Endothelial cell of umbilical vein (primary cell): ENCODE measurements around the gene CAMTA1. TPM values are rescaled to one million over a fixed set of nuclear protein-coding genes. Genes with fewer than 3 reads are reported as not detected.
"Not testable (repeated sequence)": the region's sequence is repeated elsewhere in the genome, so short reads cannot be mapped to it uniquely, and the experiment has no call there.

ENCODE experiments used
- BruUV-seq: library from RNA; stranded (reverse); fragments of 400-500 nt; replicated peaks from 2 replicates; lab custom pipeline; 2021; lab: Mats Ljungman, UMichigan
- CTCF ChIA-PET: fragments of 300-600, 350-600 bp; sonication (Branson Sonifier 250); formaldehyde crosslinking; loops from one replicate; lab custom pipeline; 2021; ENCODE audit warnings: antibody characterized with exemption, inconsistent platforms; lab: Charles Lee
- POLR2A ChIA-PET: fragments of 300-600, 350-600 bp; sonication (Branson Sonifier 250); formaldehyde crosslinking; loops from one replicate; lab custom pipeline; 2021; ENCODE audit warnings: antibody characterized with exemption, inconsistent platforms; lab: Charles Lee
- DNase-seq: peaks from one replicate; pipeline ENCODE4 v3.0.0-alpha.2; 2011; ENCODE audit warnings: low read depth, low spot score
- FAIRE-seq: peaks from 2 replicates; lab custom pipeline; 2011; peaks lifted over from hg19 to GRCh38; lab: Jason Lieb, UNC
- H2AFZ ChIP-seq: 2 replicates; pipeline ENCODE4 v1.6.0; 2012; ENCODE audit warnings: low read depth, low read length, control low read depth, inconsistent platforms
- H3K27ac ChIP-seq: 2 replicates; pipeline ENCODE4 v1.5.1; 2011; ENCODE audit warnings: low read depth, mild to moderate bottlenecking, control low read depth, low read length, moderate library complexity; ENCODE audit not compliant: insufficient read depth
- H3K27me3 ChIP-seq, 2 experiments: 2 replicates each; pipeline versions ENCODE4 v1.6.0 to v1.6.1; 2011; ENCODE audit warnings: low read length in 2 of 2, mixed read lengths in 1 of 2; ENCODE audit not compliant: control insufficient read depth in 2 of 2, insufficient read depth in 2 of 2
- H3K36me3 ChIP-seq, 2 experiments: 2 replicates in 1 of 2; 3 replicates in 1 of 2; pipeline ENCODE4 v1.5.1; 2011; ENCODE audit warnings: low read length in 2 of 2, mild to moderate bottlenecking in 1 of 2, moderate library complexity in 1 of 2; ENCODE audit not compliant: control insufficient read depth in 2 of 2, insufficient read depth in 2 of 2; ENCODE audit errors: extremely low read depth in 1 of 2
- H3K4me1 ChIP-seq: 3 replicates; pipeline ENCODE4 v1.5.1; 2011; ENCODE audit warnings: mild to moderate bottlenecking, low read length; ENCODE audit not compliant: control insufficient read depth, insufficient read depth; ENCODE audit errors: extremely low read depth
- H3K4me2 ChIP-seq: 2 replicates; pipeline ENCODE4 v1.6.1; 2011; ENCODE audit warnings: low read length, control low read depth, mixed read lengths; ENCODE audit not compliant: insufficient read depth
- H3K4me3 ChIP-seq, 3 experiments: fragments of 200-600 bp in 1 of 3; sonication (generic), shearing (Covaris generic) in 1 of 3; replicated peaks in 1 of 3; 2 replicates each; pipeline ENCODE4 v1.5.1; 2011 to 2016; ENCODE audit warnings: control low read depth in 3 of 3, low read length in 3 of 3, mild to moderate bottlenecking in 2 of 3, inconsistent platforms in 1 of 3, low read depth in 1 of 3, moderate library complexity in 1 of 3; ENCODE audit not compliant: insufficient read depth in 1 of 3
- H3K79me2 ChIP-seq: 2 replicates; pipeline ENCODE4 v1.6.0; 2012; ENCODE audit warnings: low read length, inconsistent platforms; ENCODE audit not compliant: control insufficient read depth, insufficient read depth
- H3K9ac ChIP-seq: replicated peaks from 2 replicates; pipeline ENCODE3; 2011; ENCODE audit warnings: low read length, control low read depth; ENCODE audit not compliant: insufficient read depth; ENCODE audit errors: extremely low read depth
- H3K9me1 ChIP-seq: replicated peaks from 3 replicates; pipeline ENCODE4 v1.6.0; 2011; ENCODE audit warnings: mild to moderate bottlenecking, low read length; ENCODE audit not compliant: control insufficient read depth, insufficient read depth; ENCODE audit errors: extremely low read depth
- H3K9me3 ChIP-seq: replicated peaks from 2 replicates; pipeline ENCODE4 v1.5.1; 2012; ENCODE audit warnings: low read length, inconsistent platforms; ENCODE audit not compliant: control insufficient read depth, insufficient read depth
- H4K20me1 ChIP-seq: replicated peaks from 2 replicates; pipeline ENCODE3; 2011; ENCODE audit warnings: mild to moderate bottlenecking, low read length; ENCODE audit not compliant: control insufficient read depth, insufficient read depth; ENCODE audit errors: extremely low read depth
- CTCF ChIP-seq, 2 donors: IDR thresholded peaks; 1 replicate in 1 of 2; 2 replicates in 1 of 2; pipeline ENCODE4 v1.5.1; 2011; ENCODE audit warnings: low read length in 2 of 2, mild to moderate bottlenecking in 2 of 2, moderate library complexity in 2 of 2, control low read depth in 1 of 2, inconsistent platforms in 1 of 2, low read depth in 1 of 2; ENCODE audit not compliant: insufficient read depth in 1 of 2; ENCODE audit errors: extremely low read depth in 1 of 2
- EZH2 ChIP-seq: IDR thresholded peaks from 2 replicates; pipeline ENCODE4 v1.6.1; 2012; ENCODE audit warnings: borderline replicate concordance, low read depth, mild to moderate bottlenecking, moderate library complexity, low read length, inconsistent platforms; ENCODE audit not compliant: severe bottlenecking
- FOS ChIP-seq: IDR thresholded peaks from 2 replicates; pipeline ENCODE4 v1.6.1; 2011; ENCODE audit warnings: mild to moderate bottlenecking, low read length, moderate library complexity, borderline replicate concordance; ENCODE audit not compliant: insufficient read depth
- GATA2 ChIP-seq: IDR thresholded peaks from 2 replicates; pipeline ENCODE4 v1.7.0; 2011; ENCODE audit warnings: low read depth, mild to moderate bottlenecking, moderate library complexity, mixed read lengths, low read length; ENCODE audit not compliant: insufficient read length, insufficient read depth
- JUN ChIP-seq: IDR thresholded peaks from 2 replicates; pipeline ENCODE4 v1.6.1; 2011; ENCODE audit warnings: borderline replicate concordance, low read depth; ENCODE audit not compliant: insufficient read length, insufficient read depth
- MYC ChIP-seq: IDR thresholded peaks from one replicate; pipeline ENCODE4 v1.6.1; 2011; ENCODE audit warnings: mild to moderate bottlenecking, low read depth, low read length
- POLR2A ChIP-seq: IDR thresholded peaks from 2 replicates; pipeline ENCODE4 v1.6.1; 2012; ENCODE audit warnings: low read depth, mild to moderate bottlenecking, control low read depth, low read length
- POLR2AphosphoS5 ChIP-seq: IDR thresholded peaks from 2 replicates; pipeline ENCODE4 v1.6.1; 2012; ENCODE audit warnings: low read depth, mild to moderate bottlenecking, control low read depth, low read length, moderate library complexity; ENCODE audit not compliant: insufficient read depth
- dilution Hi-C: fragments of 300-500 bp; cut with MboI; formaldehyde crosslinking; loops from one replicate; pipeline ENCODE4 v1.15.0; 2019; ENCODE audit warnings: low sequenced_read_pairs; ENCODE audit not compliant: extremely low pct_ligation_motif_present
- intact Hi-C: fragments of 100-400 bp; cut with micrococcal nuclease; formaldehyde crosslinking; loops from one replicate; pipeline ENCODE4 v1.10.0; 2022
- polyA plus RNA-seq, 4 experiments: library from polyadenylated mRNA; depleted of rRNA in 3 of 4; stranded (reverse) in 3 of 4; unstranded in 1 of 4; fragments of >200 nt; gene quantifications; 2 replicates each; pipeline versions ENCODE4 v1.2.1 to v1.2.3, GENCODE V29; 2011 to 2012; ENCODE audit warnings: missing spikeins in 1 of 4
- total RNA-seq: library from RNA; stranded (reverse); gene quantifications from 2 replicates; pipeline ENCODE4 v1.2.3, GENCODE V29; 2021
- TF ChIP-seq, protein P1 (sequence below): IDR thresholded peaks from 2 replicates; pipeline ENCODE4 v1.6.1; 2011; ENCODE audit not compliant: insufficient read depth, insufficient read length

CAMTA1 gene
- total and polyA plus RNA-seq, 2 donors (not counting 3 experiments of a cell fraction or from before 2014, with no cell fraction given), result 50.8 to 92.7 TPM

- H2AFZ ChIP-seq, BruUV-seq, H3K9me1 ChIP-seq, H3K9me3 ChIP-seq, POLR2A ChIA-PET, H3K4me2 ChIP-seq, H3K4me3 ChIP-seq, H3K9ac ChIP-seq, H3K27me3 ChIP-seq, dilution Hi-C loops, H3K36me3 ChIP-seq, intact Hi-C loops, FAIRE-seq, H3K79me2 ChIP-seq, H3K27ac ChIP-seq, DNase-seq, CTCF ChIA-PET, H4K20me1 ChIP-seq, H3K4me1 ChIP-seq: not testable (repeated sequence)
These were observed 819.7 kb downstream of the CAMTA1 start for GRCh38 chr1:7604906-7605305.

GRCh38 chr1:7606096-7606495 is 820.8 kb downstream of the CAMTA1 start:
- Histone ChIP-seq H3K4me1 (no peaks in the 10 kb centered on the region), H3K79me2 (no peaks in the 10 kb centered on the region), H3K9ac (no peak overlapping the region), H3K4me2 (no peak overlapping the region), H3K4me3 (no peak overlapping the region), H3K9me3 (no peaks in the 10 kb centered on the region), H3K27ac (no peak overlapping the region), H3K36me3 (no peaks in the 10 kb centered on the region), H4K20me1 (no peaks in the 10 kb centered on the region), H2AFZ (no peak overlapping the region), H3K27me3 (no peaks in the 10 kb centered on the region), H3K9me1 (no peaks in the 10 kb centered on the region)
- ChIA-PET CTCF (no interaction called here), POLR2A (no interaction called here)
- dilution Hi-C loops, result no loop called here
- DNase-seq (no peak), FAIRE-seq (no peak)
- no TSS peak for BruUV-seq
- intact Hi-C loops, result no loop called here
- TF ChIP-seq MYC (no peak), CTCF (IDR thresholded peaks at IDR 0.05; ENCODE audit: extremely low read depth in 1 of 2, insufficient read depth in 1 of 2, low read depth in 1 of 2, low read length in 2 of 2) (no peak), JUN (no peak), EZH2 (no peak), POLR2A (no peak), GATA2 (no peak), FOS (no peak), POLR2AphosphoS5 (no peak)
- TF ChIP-seq, protein P1, sequence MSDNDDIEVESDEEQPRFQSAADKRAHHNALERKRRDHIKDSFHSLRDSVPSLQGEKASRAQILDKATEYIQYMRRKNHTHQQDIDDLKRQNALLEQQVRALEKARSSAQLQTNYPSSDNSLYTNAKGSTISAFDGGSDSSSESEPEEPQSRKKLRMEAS, result no peak
